ENCODE measurements around the gene MRAS. TPM values are rescaled to one million over a fixed set of nuclear protein-coding genes. Genes with fewer than 3 reads are reported as not detected.

Gene MRAS
- total RNA-seq, 1 donor from 2014 or later = 79.4 TPM

GRCh38 chr3:138434875-138435772 is 86.7 kb downstream of the MRAS start:
- Histone ChIP-seq H3K4me3 (peak overlapping the region; percentile 63), H3K27me3 (peaks cover 37% of the 10 kb centered on the region), H3K36me3 (no peaks in the 10 kb centered on the region), H3K9me3 (no peaks in the 10 kb centered on the region), H3K4me1 (peaks cover 16% of the 10 kb centered on the region), H3K27ac (peak overlapping the region; percentile 74)
- peak; percentile 20 for ATAC-seq
- TF ChIP-seq, protein P1, sequence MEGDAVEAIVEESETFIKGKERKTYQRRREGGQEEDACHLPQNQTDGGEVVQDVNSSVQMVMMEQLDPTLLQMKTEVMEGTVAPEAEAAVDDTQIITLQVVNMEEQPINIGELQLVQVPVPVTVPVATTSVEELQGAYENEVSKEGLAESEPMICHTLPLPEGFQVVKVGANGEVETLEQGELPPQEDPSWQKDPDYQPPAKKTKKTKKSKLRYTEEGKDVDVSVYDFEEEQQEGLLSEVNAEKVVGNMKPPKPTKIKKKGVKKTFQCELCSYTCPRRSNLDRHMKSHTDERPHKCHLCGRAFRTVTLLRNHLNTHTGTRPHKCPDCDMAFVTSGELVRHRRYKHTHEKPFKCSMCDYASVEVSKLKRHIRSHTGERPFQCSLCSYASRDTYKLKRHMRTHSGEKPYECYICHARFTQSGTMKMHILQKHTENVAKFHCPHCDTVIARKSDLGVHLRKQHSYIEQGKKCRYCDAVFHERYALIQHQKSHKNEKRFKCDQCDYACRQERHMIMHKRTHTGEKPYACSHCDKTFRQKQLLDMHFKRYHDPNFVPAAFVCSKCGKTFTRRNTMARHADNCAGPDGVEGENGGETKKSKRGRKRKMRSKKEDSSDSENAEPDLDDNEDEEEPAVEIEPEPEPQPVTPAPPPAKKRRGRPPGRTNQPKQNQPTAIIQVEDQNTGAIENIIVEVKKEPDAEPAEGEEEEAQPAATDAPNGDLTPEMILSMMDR (IDR thresholded peaks at IDR 0.05) = no peak
- intact Hi-C loops (cut with DNase I) = no loop called here
- peak; percentile 72 for DNase-seq

- peaks cover 37% of the 10 kb centered on the region for H3K27me3 ChIP-seq
- H3K4me1 ChIP-seq = peaks cover 20% of the 10 kb centered on the region
- TF ChIP-seq, protein P1 (IDR thresholded peaks at IDR 0.05) = no peak
- intact Hi-C loops (cut with DNase I) = no loop called here
- H3K9me3 ChIP-seq = no peaks in the 10 kb centered on the region
- ATAC-seq = peak; percentile 7
- no peaks in the 10 kb centered on the region for H3K36me3 ChIP-seq
- no peak for DNase-seq
- peak overlapping the region; percentile 63 for H3K4me3 ChIP-seq
- H3K27ac ChIP-seq = peak overlapping the region; percentile 74
These were observed 87.5 kb downstream of the MRAS start for GRCh38 chr3:138435840-138436239.

GRCh38 chr3:138437281-138437680 is 88.9 kb downstream of the MRAS start:
- Histone ChIP-seq H3K27ac (no peak overlapping the region), H3K36me3 (no peaks in the 10 kb centered on the region), H3K4me1 (peaks cover 35% of the 10 kb centered on the region), H3K9me3 (no peaks in the 10 kb centered on the region), H3K4me3 (no peak overlapping the region), H3K27me3 (peaks cover 37% of the 10 kb centered on the region)
- no peak for ATAC-seq
- TF ChIP-seq, protein P1 (IDR thresholded peaks at IDR 0.05) = no peak
- no peak for DNase-seq
- intact Hi-C loops (cut with DNase I) = no loop called here

GRCh38 chr3:138438896-138439295 is 90.5 kb downstream of the MRAS start:
- DNase-seq = no peak
- peaks cover 25% of the 10 kb centered on the region for H3K27me3 ChIP-seq
- intact Hi-C loops (cut with DNase I) = no loop called here
- TF ChIP-seq, protein P1 (IDR thresholded peaks at IDR 0.05) = no peak
- ATAC-seq = no peak
- H3K4me1 ChIP-seq = peaks cover 37% of the 10 kb centered on the region
- no peaks in the 10 kb centered on the region for H3K36me3 ChIP-seq
- no peak overlapping the region for H3K4me3 ChIP-seq
- H3K9me3 ChIP-seq = no peaks in the 10 kb centered on the region
- no peak overlapping the region for H3K27ac ChIP-seq

DNA sequence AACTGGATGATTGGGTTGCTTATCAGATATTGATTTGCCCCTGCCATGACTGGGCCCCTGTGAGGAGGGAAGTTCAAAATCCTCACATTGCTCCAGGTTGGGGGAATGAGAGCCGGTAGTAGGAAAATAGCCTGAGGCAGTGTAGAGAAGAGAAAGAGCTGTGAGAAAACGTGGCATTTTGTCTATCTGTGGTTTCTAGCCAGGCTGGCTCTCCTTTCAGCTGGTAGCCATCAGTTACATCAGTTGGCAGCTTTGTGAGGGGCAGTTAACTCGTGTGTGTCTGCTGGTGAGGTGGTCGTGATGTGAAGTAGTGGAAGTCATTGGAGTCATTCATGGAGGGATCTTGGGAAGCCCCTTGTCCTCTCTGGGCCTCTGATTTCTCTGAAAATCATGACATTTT is 91.3 kb downstream of the MRAS start:
- H3K4me3 ChIP-seq = no peak overlapping the region
- no peak for DNase-seq
- TF ChIP-seq, protein P1 (IDR thresholded peaks at IDR 0.05) = no peak
- H3K9me3 ChIP-seq = no peaks in the 10 kb centered on the region
- H3K27me3 ChIP-seq = peaks cover 19% of the 10 kb centered on the region
- H3K4me1 ChIP-seq = peaks cover 29% of the 10 kb centered on the region
- H3K36me3 ChIP-seq = no peaks in the 10 kb centered on the region
- intact Hi-C loops (cut with DNase I) = no loop called here
- H3K27ac ChIP-seq = no peak overlapping the region
- ATAC-seq = no peak
